Ecto neural progenitor cell (in vitro differentiated cells): ENCODE data around the gene MET.

ENCODE experiments used
- DNase-seq: peaks from one replicate; pipeline ENCODE4 v3.0.0-alpha.2; 2018; ENCODE audit warnings: low spot score

MET gene

DNA sequence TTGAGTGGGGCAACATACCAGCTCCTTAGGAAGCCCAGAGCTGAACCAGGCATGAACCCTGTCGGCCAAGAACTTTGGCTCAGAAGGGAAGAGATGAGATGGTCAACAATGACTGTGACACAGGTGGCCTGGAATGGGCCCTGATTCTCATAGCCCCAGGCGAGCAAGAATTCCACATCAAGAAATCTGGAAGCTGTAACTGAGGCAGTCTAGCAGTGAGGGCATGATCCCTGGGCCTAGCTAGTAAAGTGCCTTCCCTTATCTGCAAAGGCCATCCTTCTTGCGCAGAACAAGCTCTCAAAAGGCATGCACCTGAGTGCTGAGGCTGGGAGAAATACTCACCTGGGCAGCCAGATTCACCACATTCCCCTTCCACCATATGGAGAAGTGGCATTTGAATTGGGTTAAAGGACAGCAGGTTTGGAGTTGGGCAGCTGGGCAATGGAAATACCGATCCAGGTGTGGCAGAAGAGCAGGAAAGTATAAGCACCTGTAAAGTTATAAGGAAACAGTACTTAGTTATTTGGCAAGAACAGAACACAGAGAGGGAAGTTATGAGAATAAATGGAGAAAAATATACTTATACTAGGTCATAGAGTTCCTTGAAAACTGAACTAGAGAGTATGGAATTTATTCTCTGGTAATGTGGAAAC lies 111.8 kb downstream of the MET start:
- no peak for DNase-seq

DNA sequence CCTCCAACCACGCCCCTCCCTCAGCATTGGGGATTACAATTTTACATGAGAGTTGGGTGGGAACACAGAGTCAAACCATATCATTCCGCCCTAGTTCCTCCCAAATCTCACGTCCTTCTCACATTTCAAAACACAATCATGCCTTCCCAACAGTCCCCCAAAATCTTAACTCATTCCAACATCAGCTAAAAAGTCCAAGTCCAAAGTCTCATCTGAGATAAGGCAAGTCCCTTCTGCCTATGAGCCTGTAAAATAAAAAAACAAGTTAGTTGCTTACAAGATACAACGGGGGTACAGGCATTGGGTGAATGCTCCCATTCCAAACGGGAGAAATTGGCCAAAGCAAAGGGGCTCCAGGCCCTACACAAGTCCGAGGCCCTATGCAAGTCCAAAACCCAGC lies 112.7 kb downstream of the MET start:
- no peak for DNase-seq

DNA sequence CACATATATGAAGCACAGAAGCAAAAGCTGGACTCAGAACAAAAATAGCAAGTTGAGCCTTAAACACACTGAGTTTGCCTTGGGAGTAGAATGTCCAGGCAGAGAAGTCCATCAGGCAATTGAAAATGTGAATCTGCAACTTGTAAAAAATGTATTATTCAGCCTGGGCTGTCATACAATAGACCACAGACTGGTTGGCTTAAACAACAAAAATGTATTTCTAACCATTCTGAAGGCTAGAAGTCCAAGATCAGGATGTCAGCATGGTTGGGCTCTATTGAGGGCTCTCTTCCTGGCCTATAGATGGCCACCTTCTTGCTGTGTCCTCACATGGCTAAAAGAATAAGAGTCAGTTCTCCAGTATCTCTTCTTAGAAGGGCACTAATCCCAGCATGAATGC lies 113.8 kb downstream of the MET start:
- no peak for DNase-seq

DNA sequence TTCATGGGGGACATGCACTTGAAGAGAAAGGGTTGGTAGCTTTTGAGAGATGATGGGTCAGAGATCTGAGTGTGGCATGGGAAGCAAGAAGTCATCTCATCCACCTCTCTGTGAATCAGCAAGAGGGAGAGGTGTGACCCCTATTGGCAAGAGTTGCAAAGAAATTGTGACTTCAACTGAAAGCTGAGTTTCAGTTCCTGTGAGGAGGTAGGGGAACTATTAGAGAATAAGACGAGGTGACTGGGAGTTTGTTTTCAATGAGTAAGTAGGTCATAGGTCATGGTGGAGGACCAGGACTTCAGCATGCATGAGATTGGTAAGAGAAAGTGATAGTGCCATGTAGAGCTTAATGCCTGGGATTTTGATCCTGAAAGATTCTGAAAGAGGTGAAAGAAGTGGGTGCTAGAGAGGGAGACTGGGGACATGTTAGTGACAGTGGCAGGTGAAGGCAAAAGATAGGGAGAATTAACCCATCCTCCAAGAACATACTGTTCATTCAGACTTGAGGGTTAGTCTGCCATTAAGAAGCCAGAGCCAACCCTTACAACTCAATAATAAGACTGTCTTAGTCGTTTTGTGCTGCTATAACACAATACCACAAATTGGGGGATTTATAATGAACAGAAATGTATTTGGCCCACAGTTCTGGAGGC lies 114.9 kb downstream of the MET start:
- no peak for DNase-seq

DNA sequence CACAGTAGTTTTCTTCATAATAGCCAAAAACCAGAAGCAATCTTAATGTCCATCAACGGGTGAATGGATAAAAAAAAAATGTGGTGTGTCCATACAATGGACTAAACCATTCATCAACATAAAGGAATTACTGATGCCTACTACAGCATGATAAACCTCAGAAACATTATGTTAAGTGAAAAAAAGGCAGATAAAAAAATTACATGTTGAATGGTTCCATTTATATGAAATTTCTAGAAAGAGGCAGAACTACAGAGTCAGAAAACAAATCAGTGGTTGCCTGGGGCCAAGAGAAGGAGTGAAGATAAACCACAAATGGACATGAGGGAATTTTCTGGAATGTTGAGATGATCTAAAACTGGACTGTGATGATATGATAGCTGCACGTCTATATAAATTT lies 115.9 kb downstream of the MET start:
- DNase-seq, result no peak

DNA sequence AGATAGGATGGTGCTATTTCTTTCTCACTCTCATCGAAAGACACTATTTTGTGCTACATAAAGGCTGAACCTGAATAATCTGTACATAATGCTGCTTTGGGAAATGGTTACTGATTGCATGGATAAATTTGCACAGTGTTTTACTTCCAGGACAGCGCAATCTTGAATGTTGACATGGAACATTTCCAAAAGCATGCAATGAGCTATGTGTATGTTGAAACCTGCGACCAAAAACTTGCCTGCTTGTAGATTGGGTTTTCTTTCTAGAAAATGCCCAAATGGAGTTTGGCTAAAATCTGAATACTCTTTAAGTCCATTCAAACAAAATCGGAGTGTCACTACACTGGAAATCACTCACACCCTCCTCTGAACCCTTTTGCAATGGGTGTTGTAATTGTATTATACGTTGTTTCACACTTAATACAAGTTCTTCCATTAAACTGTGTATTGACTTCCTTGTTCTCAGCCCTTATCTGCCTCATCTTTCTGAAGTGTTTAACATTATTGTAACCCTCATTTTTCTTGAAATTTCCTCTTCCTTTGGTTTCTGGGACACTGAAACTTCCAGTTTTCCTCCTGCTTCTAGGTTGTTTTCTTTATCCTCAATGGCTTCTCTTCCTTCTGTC lies 116.7 kb downstream of the MET start:
- DNase-seq, result no peak

DNA sequence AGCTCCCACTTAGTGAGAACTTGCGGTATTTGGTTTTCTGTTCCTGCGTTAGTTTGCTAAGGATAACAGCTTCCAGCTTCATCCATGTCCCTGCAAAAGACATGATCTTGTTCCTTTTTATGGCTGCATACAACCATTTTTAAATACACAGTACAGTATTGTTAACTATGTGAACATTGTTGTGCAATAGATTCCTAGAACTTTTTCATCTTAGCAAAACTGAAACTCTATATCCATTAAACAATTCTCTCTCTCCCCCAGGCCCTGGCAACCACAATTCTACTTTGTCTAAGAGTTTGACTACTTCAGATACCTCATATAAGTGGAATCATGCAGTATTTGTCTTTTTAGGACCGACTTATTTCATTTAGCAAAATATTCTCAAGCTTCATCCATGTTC lies 118.0 kb downstream of the MET start:
- DNase-seq, result no peak

DNA sequence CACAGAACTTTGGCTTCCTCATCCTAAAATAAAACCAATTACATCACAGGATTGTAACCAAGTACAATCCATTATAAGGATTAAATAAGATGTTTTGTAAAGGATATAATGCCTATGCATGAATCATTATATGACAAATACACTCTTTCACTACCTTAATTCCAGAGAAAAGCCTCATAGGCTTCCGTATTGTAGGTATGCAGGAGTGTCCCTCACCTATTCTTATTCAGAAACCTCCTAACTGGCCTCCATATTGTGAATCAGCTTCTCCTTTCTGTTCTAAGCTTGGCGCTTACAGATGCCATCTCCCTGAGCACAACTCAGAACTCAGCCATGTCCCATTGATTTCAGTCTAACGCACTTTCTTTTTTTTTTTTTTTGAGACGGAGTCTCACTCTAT lies 120.8 kb downstream of the MET start:
- no peak for DNase-seq

DNA sequence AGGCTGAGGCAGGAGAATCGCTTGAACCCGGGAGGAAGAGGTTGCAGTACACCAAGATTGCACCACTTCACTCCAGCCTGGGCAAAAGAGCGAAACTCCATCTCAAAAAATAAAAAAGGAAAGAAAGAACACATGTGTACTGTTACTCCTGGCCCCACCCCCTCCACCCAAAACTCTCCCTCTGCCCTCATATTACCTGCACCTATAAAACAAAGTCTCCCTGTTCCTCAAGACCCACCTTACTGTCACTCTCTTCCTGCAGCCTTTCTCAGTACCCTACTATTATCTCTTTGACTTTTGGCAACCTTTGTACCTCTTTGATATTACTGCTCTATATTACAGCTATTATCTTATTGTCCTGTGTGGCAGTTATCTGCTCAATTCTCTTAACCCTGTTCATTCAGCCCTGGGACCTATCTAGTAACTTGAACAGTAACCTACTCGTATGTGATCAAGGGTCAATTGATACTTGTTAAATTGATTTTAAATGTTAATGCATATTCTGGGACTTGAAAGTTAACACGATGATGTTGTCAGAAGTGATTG lies 121.9 kb downstream of the MET start:
- no peak for DNase-seq

DNA sequence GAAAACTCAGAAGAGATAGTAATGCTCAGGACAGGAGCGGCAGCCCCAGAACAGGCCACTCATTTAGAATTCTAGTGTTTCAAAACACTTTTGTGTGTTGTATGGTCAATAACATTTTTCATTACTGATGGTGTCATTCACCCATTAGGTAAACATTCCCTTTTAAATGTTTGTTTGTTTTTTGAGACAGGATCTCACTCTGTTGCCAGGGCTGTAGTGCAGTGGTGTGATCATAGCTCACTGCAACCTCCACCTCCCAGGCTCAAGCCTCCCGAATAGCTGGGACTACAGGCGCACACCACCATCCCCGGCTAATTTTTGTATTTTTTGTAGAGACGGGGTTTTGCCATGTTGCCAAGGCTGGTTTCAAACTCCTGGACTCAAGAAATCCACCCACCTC lies 124.5 kb downstream of the MET start:
- DNase-seq, result no peak

DNA sequence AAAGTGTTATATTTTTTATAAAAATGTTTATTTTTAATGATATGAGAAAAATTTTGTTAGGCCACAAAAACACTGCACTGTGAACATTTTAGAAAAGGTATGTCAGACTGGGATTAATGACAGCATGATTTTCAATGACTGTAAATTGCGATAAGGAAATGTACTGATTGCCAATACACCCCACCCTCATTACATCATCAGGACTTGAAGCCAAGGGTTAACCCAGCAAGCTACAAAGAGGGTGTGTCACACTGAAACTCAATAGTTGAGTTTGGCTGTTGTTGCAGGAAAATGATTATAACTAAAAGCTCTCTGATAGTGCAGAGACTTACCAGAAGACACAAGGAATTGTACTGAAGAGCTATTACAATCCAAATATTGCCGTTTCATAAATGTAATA lies 125.6 kb downstream of the MET start:
- no peak for DNase-seq

DNA sequence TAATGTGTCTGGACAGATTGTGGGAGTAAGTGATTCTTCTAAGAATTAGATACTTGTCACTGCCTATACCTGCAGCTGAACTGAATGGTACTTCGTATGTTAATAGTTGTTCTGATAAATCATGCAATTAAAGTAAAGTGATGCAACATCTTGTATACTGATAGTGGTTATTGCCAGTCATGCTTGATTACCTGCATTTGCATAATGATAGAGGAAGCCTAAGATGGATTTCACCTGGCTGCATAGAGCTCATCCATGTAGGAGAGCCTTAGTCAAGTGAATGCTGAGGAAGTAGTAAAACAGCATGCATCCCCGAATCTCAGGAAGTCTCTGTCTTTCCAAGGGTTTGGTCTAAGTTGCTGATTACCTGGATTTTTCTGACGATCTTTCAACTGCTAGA lies 126.2 kb downstream of the MET start:
- DNase-seq, result no peak

DNA sequence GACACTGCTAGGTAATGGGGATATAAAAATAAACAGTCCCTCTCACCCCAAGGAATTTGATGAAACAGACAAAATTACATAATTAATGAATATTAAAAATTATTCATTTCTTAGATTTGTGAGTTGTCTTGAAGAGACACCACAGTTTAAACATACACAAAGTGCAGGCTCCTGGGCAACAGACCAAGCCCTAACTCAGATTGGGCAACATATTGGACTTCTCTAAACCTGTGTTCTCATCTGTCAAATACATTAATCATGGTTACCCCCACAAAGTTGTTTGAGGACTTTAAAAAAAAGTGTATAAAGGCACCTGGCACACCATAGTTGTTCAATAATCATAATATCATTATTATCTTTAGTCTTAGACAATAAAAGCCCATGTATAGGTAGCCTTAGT lies 127.9 kb downstream of the MET start:
- no peak for DNase-seq

DNA sequence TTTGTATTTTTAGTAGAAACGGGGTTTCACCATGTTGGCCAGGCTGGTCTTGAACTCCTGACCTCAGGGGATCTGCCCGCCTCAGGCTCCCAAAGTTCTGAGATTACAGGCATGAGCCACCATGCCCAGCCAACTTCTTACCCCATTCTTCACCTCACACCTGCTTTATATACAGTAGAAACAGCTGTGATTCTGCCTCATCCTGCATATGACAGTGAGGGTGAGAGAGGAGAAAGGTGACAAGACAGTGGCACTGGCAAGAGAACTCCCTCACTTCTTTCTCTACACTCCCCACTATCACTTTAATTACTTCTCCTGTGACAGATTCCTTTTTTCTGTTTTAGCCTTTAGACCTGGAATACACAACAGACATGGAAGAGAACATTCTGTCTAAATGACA lies 128.6 kb downstream of the MET start:
- no peak for DNase-seq

DNA sequence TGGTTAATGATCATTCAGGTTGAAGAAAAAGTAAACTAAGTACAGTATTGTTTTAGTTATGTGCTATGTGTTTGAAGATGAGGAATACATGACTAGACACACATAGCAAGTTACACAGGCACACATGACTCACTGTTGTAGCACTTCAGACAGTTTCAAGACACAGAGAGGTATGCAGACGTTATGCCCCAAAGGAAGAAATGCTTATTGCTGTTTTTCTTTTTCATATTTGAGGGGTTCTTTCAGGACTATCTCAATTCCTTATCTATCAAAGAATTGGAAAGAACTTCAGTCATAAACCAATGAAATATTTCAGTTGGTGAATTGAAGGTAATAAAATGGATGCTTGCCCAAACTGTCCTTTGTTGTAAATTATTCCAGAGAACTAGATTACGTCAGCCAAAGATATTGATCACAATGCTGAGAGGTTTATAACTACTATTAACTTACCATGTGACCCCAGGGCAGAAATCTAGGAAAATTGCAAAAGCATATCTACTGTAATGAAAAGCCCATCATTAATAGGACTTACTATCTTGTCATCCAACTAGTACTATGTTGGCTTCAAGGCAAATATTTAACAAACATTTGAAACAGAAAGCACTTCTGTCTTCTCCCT lies 129.2 kb downstream of the MET start:
- no peak for DNase-seq

DNA sequence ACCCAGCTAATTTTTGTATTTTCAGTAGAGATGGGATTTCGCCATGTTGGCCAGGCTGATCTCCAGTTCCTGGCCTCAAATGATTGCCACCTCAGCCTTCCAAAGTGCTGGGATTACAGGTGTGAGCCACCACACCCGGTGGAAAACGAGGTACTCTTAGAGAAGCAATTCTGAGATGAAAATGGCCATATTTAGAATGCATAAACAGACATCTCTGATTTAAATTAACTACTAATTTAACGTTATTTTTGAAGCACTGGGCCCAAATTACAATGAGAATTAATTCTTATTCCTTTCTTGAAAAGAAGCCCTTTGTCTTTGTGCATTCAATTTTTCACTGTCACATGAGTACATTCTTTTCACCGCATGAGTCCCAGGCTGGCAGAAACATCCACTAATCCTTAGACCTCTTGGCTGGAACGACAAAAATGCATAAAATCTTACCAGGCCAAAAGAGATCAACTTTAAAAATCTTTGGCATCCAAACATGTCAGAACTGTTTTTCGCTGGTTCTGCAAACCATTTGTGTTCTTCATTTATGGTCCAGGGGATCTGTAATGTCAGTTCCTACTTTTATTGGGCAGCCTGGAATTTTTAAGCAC lies 130.2 kb downstream of the MET start:
- no peak for DNase-seq

DNA sequence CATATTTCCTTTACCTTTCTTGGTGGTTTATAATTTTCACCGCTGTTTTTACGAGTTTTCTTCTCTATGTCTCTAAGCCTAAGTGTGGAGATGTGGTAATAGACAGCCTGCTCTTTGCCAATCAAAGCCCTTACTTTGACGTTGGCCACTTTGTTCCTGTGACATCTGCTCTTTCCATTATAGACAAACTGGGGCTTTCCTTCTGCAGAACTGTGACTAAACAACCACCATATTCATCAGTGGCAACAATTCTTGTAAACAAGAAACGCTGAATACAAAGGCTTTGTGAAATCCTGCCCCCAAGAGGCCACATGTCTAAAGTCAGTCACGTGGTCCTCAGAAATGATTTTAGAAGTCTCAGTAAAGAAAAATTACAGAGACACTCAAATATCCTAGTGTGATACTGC lies 130.8 kb downstream of the MET start:
- no peak for DNase-seq

DNA sequence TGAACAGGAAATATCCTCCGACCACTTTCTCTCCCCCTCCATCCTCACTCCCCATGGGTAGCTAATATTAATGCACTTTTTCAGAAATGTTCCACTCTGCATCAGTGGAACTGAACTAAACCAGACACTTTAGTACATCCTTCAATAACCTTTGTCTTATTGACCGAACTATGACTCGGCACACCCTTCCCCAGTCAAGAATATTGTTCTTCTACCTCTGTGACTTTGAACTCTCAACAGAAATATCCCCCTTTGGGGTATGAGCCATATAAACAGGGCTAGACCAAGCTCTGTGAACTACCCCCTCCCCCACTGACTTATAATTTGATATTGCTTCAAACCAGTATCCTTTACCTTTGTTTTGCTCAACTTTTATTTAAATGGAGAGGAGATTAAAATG lies 132.5 kb downstream of the MET start:
- no peak for DNase-seq

DNA sequence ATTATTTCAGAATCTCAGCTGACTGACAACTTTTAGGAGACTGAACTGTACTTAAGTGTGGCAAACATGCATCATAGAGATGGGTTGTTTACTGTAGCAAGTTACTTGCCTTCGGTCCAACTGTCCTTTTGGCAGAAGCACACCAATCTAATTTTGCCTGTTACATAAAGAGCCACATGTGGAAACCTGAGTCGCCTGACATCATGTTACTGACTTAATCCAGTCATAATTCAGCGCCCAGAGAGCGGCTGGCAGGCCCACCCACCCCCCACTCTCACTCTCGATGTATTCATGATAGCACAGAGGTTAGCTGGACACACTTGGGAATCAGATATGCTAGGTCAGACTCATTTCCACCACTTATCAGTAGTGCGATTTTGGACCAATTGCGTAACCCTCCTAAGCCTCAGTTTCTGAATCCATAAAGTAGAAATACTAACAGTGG lies 133.1 kb downstream of the MET start:
- DNase-seq, result no peak

DNA sequence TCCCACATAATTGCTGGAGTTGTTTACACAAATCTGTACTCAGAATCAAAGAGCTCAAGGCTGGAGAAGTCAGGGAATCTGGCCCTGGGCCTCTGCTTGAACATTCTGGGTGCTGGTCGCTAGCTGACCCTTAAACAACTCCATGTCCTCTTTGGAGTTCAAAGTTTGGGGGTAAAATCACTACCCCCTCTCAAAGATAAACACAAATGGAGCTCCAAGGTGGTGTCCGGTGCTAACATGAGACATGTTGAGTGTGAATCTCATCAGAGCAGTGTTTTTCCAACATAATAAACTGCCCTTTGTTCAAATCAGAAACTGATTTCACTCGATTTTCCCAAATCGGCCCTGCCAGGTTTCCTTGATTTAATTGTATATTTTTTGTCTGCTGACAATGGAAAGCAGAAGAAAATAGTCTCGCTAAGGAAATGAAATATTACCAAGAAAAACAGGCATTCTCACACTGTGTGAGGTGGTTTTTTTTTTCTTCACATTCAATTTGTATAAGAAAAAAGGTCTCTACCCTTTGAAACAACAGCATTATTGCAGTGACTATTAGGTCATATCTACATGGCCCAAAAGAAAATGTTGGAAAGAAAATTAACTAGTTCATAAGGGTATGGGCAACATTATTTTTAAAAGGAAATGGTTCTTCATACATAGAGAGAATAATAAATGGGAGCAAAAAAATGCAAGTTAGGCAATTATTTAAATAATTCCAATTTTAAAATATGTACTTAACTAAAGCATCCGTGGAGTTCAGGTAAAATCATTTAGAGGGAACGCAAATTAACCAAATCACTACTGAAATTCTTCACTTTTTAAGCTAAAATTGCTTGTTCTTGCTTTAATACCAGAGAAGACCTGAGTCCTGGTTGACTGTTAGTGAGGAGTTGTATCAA lies 134.3 kb downstream of the MET start:
- no peak for DNase-seq

DNA sequence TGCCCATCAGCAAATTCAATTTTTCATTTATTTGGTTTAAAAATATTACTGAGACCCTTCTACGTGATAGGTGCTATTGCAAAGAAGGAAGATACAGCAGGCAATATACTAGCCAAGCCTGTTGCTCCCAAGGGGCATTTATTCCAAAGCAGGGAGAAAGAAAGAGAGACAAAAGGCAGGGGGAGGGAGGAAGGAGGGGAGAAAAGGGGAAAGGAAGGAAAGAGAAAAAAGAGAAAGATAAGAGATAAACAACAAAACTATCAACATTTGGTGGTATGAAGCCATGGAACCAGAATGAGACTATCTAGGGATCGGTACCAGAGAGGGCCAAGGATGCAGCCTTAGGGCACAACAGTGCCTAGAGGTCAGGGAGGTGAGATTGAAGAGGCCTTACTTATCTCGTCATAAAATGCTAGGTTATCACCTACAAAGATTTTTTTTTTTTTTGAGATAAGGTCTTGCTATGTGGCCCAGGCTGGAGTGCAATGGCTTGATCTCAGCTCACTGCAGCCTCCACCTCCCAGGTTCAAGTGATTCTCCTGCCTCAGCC lies 135.1 kb downstream of the MET start:
- no peak for DNase-seq
